Panc1 (cell line): ENCODE data around the gene MAP2K5.

Source experiments
- POLR2AphosphoS5 ChIP-seq: IDR thresholded peaks from 2 replicates; pipeline ENCODE4 v1.6.1; 2012; ENCODE audit warnings: mild to moderate bottlenecking, low read depth, low read length, moderate library complexity
- SIN3A ChIP-seq: IDR thresholded peaks from 2 replicates; pipeline ENCODE4 v1.6.1; 2012; ENCODE audit warnings: low read depth, mild to moderate bottlenecking, low read length, moderate library complexity, borderline replicate concordance; ENCODE audit not compliant: insufficient read depth
- TCF7L2 ChIP-seq: IDR thresholded peaks from 2 replicates; pipeline ENCODE4 v1.6.1; 2011; ENCODE audit warnings: mild to moderate bottlenecking, low read depth, low read length, inconsistent platforms
- TF ChIP-seq, protein P1 (sequence below): fragments of 450-650 bp; IDR thresholded peaks from 2 replicates; pipeline ENCODE4 v1.5.1; 2017; ENCODE audit warnings: mild to moderate bottlenecking

DNA sequence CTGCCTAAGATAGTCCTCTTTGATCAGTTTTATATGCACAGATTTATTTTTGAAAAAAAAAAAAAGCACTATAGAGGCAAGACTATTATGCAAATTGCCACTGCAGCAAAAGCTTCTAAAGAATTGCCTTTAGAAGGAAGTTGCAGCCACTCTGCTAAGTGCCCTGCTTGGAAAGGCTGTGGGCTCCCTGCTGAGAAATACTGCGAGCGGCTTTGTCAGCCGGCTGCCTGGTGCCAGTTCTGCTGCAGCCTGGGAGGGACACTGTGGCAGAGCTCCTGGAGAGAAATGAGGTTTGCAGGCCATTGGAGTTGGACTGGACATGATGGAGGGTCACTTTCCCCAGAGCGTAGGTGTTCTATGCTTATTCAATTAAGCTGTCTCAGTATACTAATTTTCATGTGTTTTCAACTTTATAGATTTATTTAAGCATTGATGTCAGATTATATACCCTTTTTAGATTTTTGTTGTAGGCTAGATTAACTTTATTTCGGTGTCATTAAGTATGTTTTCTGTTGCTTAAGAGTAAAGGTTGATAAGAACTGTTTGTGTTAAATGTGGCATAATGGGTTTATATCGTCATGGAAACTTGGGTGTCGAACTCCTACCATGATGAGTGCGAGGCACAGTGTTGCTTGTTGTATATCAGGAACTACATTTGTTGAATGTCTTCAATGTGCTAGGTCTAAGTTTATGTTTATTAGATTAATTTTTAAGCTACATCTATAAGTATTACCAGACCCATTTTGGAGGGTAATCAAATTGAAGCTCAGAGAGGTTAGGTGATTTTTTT, 6.6 kb downstream of the MAP2K5 start:
- TF ChIP-seq, protein P1, sequence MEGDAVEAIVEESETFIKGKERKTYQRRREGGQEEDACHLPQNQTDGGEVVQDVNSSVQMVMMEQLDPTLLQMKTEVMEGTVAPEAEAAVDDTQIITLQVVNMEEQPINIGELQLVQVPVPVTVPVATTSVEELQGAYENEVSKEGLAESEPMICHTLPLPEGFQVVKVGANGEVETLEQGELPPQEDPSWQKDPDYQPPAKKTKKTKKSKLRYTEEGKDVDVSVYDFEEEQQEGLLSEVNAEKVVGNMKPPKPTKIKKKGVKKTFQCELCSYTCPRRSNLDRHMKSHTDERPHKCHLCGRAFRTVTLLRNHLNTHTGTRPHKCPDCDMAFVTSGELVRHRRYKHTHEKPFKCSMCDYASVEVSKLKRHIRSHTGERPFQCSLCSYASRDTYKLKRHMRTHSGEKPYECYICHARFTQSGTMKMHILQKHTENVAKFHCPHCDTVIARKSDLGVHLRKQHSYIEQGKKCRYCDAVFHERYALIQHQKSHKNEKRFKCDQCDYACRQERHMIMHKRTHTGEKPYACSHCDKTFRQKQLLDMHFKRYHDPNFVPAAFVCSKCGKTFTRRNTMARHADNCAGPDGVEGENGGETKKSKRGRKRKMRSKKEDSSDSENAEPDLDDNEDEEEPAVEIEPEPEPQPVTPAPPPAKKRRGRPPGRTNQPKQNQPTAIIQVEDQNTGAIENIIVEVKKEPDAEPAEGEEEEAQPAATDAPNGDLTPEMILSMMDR: no peak
- TF ChIP-seq POLR2AphosphoS5 (no peak), TCF7L2 (no peak), SIN3A (no peak)
